ENCODE measurements around the gene BACH2. TPM values are rescaled to one million over a fixed set of nuclear protein-coding genes. Genes with fewer than 3 reads are reported as not detected.

Gene BACH2
- total and polyA plus RNA-seq, 9 of the 15 experiments (the other 6 are each of a cell fraction or from before 2014, with no cell fraction given) = 0.06 to 3.1 (median 0.59) TPM

GRCh38 chr6:90123831-90124230 is 172.8 kb downstream of the BACH2 start:
- peaks cover 0 to 10% of the 10 kb centered on the region in 2 experiments; a peak in 1 of 5 replicates for H3K27me3 ChIP-seq (ENCODE audit: control insufficient read depth in 2 of 2, insufficient read depth in 2 of 2, low read length in 2 of 2)
- H2AFZ ChIP-seq (ENCODE audit: low read depth, low read length) = no peak overlapping the region
- peaks cover 4% of the 10 kb centered on the region for H3K9me1 ChIP-seq (ENCODE audit: control insufficient read depth, insufficient read depth, low read length)
- H4K20me1 ChIP-seq (replicated peaks; ENCODE audit: control insufficient read depth, insufficient read depth, low read length) = no peaks in the 10 kb centered on the region
- H3K9me3 ChIP-seq (replicated peaks; ENCODE audit: control insufficient read depth, insufficient read depth, low read depth, low read length) = no peaks in the 10 kb centered on the region
- POLR2A ChIA-PET = no interaction called here
- no peak overlapping the region for H3K4me3 ChIP-seq
- no peaks in the 10 kb centered on the region for H3K36me3 ChIP-seq (ENCODE audit: control insufficient read depth, insufficient read depth, low read length)
- H3K79me2 ChIP-seq (ENCODE audit: control insufficient read depth, insufficient read depth, low read length) = no peaks in the 10 kb centered on the region
- H3K27ac ChIP-seq (ENCODE audit: extremely low read depth, low read depth, low read length) = no peak overlapping the region
- 0 out of 3 replicates have a peak, but pooled peaks have one; percentile 31 for ATAC-seq
- whole genome bisulfite sequencing (ENCODE audit: insufficient coverage, low coverage, missing lambda C conversion rate) = 14% methylated on average over 7 of the region's 7 CpGs
- in situ Hi-C loops (cut with MboI) = no loop called here
- CTCF ChIA-PET (ENCODE audit: low intra/inter-chr PET ratio) = no interaction called here
- TF ChIP-seq JUND (IDR thresholded peaks at IDR 0.05; ENCODE audit: borderline replicate concordance, low read depth, low read length) (peak; percentile 66; the same call in 1 of the 2 replicates), JUND (tag; IDR thresholded peaks at IDR 0.05; ENCODE audit: borderline replicate concordance, low read depth, low read length) (peak; percentile 13; the same call in 1 of the 3 replicates), JUN (IDR thresholded peaks at IDR 0.05; ENCODE audit: borderline replicate concordance, low read depth, low read length) (0 out of 2 replicates have a peak, but pooled peaks have one; percentile 16), JUN (CRISPR knock-in tag; IDR thresholded peaks at IDR 0.05; ENCODE audit: borderline replicate concordance) (no peak), NEUROD1 (IDR thresholded peaks at IDR 0.05; ENCODE audit: borderline replicate concordance, low read depth, low read length, partially characterized antibody) (no peak), FOSL1 (tag; conservative IDR thresholded peaks at IDR 0.05) (peak; percentile 88), ZNF444 (CRISPR knock-in tag; IDR thresholded peaks at IDR 0.05) (no peak), ARID1B (IDR thresholded peaks at IDR 0.05) (0 out of 2 replicates have a peak, but pooled peaks have one; percentile 18)
- no peaks in the 10 kb centered on the region; a peak in 2 of 5 replicates for H3K4me1 ChIP-seq (replicated peaks in 1 of 2; ENCODE audit: control insufficient read depth in 2 of 2, insufficient read depth in 2 of 2, low read length in 2 of 2)
- intact Hi-C loops (cut with micrococcal nuclease) = no loop called here
- H3K4me2 ChIP-seq (ENCODE audit: insufficient read depth, low read length) = no peak overlapping the region
- DNase-seq (ENCODE audit: extremely low read depth in 1 of 4, low spot score in 3 of 4) = peak; percentile 13 to 36 (median 22)
- no peak overlapping the region for H3K9ac ChIP-seq (ENCODE audit: insufficient read depth in 1 of 2, low read depth in 2 of 2, low read length in 2 of 2)
- no TSS peak for BruUV-seq (replicated peaks)
- no peak for FAIRE-seq

Measured in K562 (cell line).